GM12865 (cell line): ENCODE results near the gene HOMER2.

Experiments
- DNase-seq: peaks from one replicate; pipeline ENCODE4 v3.0.0; 2010; ENCODE audit warnings: low read depth
- H3K4me3 ChIP-seq: 2 replicates; pipeline ENCODE4 v1.5.1; 2011; ENCODE audit warnings: mild to moderate bottlenecking, low read depth, low read length, control low read depth
- TF ChIP-seq, protein P1 (sequence below): IDR thresholded peaks from 2 replicates; pipeline ENCODE4 v1.5.1; 2011; ENCODE audit warnings: low read length, control low read depth, low read depth, inconsistent platforms; ENCODE audit not compliant: insufficient read depth; ENCODE audit errors: missing control alignments

The HOMER2 gene

DNA sequence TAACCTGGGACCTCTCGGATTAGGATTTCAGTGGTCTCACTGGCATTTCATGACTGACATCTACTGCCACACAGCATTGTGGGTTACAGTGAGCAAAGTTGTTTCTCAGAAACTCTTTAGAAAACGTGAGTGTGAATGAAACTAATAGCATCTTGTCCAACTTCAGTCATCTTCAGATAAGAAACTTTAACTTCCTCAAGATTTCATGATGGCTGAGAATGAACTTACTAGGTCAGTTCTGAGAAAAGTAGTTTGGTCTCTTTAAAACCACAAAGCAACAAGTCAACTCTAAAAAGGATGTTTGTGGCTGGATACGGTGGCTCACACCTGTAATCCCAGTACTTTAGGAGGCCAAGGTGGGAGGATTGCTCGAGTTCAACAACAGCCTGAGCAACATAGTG, 14.2 kb upstream of the HOMER2 start:
- no peak overlapping the region for H3K4me3 ChIP-seq
- TF ChIP-seq, protein P1, sequence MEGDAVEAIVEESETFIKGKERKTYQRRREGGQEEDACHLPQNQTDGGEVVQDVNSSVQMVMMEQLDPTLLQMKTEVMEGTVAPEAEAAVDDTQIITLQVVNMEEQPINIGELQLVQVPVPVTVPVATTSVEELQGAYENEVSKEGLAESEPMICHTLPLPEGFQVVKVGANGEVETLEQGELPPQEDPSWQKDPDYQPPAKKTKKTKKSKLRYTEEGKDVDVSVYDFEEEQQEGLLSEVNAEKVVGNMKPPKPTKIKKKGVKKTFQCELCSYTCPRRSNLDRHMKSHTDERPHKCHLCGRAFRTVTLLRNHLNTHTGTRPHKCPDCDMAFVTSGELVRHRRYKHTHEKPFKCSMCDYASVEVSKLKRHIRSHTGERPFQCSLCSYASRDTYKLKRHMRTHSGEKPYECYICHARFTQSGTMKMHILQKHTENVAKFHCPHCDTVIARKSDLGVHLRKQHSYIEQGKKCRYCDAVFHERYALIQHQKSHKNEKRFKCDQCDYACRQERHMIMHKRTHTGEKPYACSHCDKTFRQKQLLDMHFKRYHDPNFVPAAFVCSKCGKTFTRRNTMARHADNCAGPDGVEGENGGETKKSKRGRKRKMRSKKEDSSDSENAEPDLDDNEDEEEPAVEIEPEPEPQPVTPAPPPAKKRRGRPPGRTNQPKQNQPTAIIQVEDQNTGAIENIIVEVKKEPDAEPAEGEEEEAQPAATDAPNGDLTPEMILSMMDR = no peak
- peak; percentile 81 for DNase-seq

DNA sequence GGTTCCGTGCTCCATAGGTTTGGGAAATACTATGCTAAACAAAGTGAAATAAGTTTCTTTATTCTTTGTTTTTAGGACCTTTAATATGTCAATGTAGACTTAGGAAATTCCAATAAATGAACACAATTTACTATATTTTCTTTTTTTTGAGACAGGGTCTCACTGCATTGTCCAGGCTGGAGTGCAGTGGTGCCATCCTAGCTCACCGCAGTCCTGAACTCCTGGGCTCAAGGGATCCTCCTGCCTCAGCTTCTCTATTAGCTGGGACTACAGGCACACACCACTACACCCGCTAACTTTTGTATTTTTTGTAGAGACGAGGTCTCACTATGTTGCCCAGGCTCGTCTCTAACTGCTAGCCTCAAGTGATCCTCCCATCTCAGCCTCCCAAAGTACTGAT, 12.4 kb upstream of the HOMER2 start:
- no peak for DNase-seq
- no peak overlapping the region for H3K4me3 ChIP-seq
- TF ChIP-seq, protein P1 = no peak

DNA sequence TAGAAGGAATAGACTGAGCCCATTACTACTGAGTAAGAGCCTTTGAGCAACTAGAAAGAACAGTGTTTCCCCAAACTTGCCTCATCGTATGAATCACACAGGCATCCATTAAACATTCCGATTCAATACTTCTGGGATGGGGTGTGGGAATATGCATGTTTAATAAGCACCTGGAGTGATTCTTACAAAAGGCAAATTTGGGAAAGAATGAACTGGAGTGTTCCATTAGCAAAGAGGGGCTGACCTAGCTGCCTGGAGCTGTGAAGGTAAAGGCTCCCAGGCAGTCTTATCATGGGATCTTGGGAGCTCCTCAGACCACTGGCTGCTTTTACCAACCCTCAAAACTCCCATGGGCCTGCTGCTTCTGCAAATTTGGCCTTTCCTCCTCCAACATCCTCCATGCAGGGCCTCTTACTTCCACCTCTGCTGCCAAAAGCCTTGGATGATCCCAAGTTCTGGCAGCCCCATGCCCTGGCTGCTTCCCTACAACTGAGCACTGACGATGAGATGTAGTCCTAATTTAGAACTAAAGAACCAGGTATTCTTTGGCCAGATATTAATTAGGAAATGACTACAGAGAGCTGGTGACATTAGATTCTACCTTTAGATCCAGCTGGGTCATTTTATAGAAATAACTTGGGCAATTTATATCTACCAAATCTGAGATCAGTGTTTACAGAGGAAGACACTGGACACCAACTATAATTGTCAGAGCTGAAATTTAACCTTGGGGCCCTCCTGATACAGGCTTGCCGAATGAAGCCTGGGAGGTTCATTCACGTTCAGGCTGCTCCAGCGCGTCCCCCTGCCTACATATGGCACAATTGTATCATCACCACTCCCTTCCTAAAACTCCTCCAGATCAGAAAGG, 11.2 kb upstream of the HOMER2 start:
- H3K4me3 ChIP-seq = no peak overlapping the region
- TF ChIP-seq, protein P1 = no peak
- no peak for DNase-seq

DNA sequence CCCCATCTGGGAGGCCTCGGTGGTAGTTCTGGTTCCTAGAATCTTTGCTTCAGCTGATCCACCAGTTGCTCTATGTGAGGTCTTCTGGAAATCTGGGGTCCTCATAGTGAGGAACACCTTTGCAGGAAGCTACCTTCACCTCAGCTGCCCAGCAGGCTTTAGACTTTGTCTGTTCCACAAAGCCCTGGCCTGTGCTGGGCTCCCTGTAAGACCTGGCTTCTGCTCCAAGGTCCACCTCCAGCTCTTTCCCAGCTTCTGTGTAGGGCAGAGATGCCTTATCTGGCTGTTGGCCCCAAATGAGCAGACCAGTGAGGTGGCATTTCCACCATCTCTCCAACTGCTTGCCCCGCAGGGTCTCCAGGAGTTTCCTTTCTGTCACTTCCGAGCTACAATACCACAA, 8.2 kb upstream of the HOMER2 start:
- H3K4me3 ChIP-seq = no peak overlapping the region
- DNase-seq = no peak
- TF ChIP-seq, protein P1 = no peak

DNA sequence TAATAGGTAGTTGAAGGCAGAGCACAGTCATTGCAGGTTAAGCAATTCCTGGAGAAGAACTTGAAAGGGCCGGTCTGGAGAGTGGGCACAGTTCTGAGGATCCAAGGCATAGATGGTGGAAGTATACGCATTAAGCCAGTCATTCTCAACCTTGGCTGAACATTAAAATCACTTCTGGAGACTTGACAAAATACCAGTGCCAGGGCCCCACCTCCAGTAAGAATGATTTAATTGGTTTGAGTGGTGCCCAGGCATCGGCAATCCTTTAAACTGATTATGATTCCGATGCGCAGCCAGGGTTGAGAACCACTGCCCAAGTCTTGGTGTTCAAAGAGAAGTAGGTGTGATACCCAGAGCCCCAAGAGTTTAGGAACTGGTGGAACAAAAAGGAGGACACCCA, 6.9 kb upstream of the HOMER2 start:
- TF ChIP-seq, protein P1 = no peak
- no peak overlapping the region for H3K4me3 ChIP-seq
- DNase-seq = no peak

DNA sequence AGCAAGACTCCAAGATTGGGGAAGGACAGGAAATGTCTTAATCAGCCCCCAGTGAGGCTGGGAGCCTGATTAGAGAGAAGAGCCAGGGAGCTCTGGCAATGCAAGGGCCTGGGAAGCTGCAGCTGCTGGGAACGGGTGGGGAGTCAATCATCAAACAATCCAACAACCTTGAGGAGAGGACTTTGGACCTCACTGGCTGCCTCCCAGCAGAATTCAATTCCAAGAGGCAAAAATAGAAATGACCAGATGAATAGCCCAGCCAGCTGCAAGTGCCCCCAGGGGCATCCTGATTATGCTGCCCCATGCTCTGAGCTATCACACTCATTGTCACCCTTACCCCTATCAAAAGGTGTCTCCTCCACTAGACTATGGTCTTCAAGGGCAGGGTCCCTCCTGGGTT, 6.1 kb upstream of the HOMER2 start:
- DNase-seq = no peak
- no peak overlapping the region for H3K4me3 ChIP-seq
- TF ChIP-seq, protein P1 = no peak
